Stimulated activated CD8-positive, alpha-beta memory T cell treated with anti-CD3 and anti-CD28 coated beads, Interleukin-2, amount 100 ng/mL, for 1 hour (primary cell): ENCODE results near the gene C10orf67.

Source experiments
- DNase-seq, 2 donors: peaks; one replicate each; pipeline ENCODE4 v3.0.0-alpha.2; 2020; ENCODE audit warnings: low read depth in 2 of 2

C10orf67 gene

DNA sequence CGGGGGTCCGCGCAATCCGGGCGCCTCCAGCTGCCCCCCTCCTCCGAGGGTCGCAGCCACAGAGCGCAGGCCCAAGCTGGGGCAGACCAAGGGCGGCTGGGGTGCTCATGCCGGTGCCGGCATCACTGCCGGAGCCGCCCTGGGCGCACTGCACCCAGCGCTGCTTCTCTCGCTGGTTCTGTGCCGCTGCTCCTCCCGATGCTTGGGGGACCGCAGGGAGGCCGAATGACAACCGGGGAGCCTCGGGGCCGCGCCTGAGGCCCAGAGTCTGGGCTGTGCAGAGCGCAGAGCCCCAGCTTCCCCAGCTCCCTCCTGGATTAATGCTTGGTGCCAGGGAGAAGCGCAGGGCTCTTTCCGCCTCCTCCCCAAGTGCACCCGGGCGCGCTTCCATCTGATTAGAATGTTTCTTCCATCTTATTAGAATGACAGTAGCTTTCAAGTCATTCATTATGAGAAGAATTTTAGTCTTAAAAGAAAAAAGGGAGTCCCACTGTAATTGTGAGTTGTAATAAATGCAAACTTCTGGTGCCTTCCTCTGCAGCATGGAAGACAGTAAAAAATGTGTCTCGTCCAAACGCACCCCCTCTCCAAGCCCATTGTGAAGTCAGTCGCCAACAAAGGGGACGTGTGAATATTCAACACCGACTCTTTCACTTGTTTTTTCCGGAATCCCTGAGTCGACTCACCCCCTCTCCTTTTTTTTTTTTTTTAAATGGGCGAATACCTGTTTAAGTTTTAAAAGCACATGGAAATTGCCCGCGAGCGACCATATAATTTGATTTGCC lies 172.0 kb downstream of the C10orf67 start:
- no peak for DNase-seq

DNA sequence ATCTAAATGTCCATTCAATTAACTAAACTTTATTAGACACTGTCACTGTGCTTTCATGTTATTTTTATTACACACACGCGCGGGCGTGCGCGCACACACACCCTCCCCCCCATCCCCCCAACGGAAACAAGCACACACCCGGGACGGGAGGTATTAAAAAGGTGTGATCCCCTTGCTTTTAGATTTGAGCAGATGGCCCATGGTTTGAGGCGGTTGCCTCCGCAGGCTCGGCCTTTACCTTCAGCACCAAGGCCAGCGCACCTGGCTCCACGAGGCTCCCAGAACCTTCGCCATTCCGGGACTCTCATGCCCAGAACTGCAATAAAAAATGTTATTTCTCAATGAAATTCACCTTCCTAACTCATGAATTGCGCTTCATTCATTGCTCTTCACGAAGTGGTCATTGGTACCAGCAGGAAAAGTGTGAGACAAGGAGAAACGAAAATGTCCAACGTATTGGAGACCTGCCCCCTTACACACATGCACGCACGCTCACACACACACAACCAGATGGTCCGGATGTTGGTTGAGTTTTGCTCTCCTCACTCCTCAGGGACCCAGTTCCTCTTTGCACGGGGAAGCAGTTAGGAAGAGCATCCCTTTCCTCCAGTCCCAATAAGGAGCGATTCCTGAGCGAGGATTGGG lies 173.2 kb downstream of the C10orf67 start:
- DNase-seq: no peak

DNA sequence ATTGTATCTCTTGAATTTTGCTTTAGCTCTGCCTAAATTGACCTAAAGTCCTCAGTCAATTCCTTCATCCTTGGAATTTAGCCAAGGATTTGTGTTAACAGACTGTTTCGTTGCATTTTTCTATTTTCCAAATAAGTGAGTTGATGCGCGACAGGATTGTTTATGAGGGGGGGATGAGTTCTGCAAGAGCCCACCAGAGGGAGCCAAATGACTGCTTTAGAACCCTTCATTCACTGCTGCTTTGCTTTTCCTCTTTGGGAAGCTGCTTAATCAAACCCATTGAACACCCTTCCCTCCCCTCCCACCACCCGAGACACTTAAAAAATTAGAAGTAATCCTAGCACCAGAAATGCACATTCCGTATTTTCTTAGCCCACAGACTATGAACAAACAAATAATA lies 186.2 kb downstream of the C10orf67 start:
- no peak for DNase-seq

DNA sequence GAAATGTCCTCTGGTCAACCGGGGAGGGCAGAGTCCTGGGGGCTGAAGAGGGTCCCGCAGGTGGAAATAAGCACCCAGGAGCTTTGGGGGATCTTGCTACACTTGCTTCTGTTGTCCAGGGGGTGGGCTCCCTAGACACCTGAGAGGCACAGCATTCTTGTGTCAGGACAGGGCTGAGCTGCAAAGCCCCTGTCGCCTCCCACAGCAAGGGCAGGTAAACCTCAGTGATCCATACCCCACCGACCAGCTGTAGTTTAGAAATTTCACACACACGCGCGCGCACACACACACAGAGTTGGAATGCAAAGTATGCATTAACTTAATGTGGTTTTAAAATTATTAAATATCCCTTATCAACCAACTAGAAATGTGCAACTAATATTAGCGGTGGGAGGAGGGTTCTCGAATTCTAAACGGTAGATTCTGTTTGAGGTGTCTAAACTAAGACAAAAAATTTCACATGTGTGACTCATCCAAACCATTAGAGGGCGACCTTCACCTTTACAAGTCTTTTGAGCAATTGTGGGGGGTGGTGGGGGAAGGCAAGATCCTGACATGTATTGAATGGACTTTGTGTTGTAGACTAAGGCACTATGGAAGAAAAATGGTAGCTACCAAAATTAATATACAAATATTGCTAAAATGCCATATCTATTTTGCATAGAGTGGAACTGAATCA lies 186.8 kb downstream of the C10orf67 start:
- DNase-seq: no peak

DNA sequence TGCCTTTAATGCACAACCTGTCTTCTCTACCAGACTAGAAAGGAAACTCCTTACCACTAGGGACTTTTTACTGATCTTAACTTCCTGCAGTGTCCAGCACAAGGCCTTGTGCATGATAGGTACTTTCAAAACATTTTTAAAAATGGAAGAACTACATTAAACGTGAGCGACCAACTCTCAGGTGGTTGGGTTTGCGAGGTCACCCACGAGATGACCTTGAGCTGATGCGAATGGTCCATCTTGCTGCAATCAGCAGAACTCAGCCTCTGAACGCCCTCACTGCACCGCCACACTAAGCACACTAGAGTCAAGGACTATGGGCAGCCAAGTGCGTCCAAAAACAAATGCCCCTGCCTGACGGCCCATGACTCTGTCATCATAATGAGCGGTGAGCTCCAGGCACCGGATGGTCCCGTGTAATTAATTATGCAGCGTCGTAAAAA lies 187.3 kb downstream of the C10orf67 start:
- no peak for DNase-seq

DNA sequence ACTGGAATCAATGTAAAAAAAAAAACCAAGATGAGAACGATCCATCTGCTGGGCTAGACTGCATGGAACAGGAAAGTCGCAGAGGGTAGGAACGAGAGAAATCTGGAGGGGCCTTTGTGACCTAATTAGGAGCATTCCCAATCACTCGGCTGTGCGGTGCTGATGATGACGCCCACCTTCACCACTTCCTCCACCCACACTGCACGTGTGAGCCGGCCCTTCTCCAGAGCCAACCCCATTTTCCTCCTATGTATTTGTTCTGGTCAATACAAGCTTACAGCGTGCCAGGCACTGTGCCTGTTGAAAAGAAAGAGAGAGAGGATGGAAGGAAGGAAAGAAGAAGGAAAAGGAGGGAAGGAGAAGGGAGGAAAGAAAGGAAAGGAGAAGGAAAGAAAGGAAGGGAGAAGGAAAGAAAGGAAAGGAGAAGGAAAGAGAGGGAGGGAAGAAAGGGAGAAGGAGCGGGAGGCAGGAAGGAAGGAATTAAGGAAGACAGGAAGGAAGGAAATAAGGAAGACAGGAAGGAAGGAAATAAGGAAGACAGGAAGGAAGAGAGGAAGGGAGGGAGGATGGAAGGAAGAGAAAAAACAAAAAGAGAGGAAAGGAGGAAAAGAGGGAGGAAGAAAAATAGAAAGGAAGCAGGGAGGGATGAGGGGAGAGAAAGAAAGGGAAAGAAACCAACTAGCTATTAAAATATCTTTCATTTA lies 188.0 kb downstream of the C10orf67 start:
- DNase-seq: no peak

DNA sequence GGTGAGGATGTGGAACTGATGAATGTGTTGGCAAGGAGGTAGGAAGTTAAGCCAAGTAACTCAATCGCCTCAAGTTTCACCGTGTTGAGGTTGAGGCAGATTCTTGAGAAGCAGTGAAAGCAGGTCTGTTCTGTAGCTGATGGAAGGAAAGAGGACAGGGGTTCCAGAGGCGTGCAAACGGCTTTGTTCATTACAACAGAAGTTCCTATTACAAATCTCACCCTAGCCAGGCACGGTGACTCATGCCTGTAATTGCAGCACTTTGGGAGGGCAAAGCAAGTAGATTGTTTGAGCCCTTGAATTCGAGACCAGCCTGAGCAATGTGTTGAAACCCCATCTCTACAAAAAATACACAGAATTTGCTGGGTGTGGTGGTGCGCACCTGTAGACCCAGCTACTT lies 189.4 kb downstream of the C10orf67 start:
- no peak for DNase-seq
